HG03469 (cell line): ENCODE measurements around the gene OR6C68.
"Not testable (repeated sequence)": the region's sequence is repeated elsewhere in the genome, so short reads cannot be mapped to it uniquely, and the experiment has no call there.

Source experiments
- ATAC-seq: cut with Tn5 transposase; IDR thresholded peaks from one replicate; pipeline ENCODE4 v1.9.1; 2021; ENCODE audit warnings: mild to moderate bottlenecking, moderate library complexity, moderate number of reproducible peaks; ENCODE audit not compliant: unreplicated experiment

OR6C68 gene

DNA sequence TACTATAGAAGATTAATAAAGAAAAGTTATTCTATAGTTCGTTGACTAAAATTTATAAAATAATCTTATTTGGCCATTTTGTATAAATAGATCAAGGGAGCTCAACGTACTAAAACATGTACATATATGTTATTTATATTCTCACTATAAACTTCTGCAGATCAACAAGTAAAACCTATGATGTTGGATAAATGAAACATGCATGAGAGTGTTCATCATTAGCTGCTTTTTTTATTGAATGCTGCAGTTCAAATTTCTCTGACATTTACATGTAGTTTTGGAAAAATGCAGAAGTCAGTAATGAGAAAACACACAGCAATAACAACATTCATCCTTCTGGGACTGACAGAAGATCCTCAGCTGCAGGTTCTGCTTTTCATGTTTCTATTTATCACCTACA is at the start of gene OR6C68:
TSS of gene OR6C68 (plus strand) at position 301 of the 400 bp plus-strand sequence. CDS start at position 301, 0 bp downstream.
- ATAC-seq = no peak

DNA sequence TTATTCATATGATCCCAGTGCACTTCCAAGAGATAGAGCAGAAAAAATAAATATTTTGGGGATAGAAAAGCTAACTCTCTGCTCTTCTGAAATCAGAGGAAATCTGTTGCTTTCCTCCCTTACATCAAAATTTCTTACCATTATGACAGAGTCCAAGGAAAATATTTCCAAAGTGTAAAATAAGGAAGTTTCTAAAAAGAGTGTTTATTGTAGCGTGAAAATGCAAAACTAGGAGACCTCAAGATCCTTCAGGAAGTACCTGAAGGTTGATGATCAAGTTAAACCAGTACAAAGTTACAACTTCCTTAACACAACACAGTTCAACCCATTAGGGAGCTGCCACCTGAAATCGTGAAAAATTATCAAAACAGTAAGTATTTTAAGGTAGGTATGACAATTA is 48.4 kb upstream of the OR6C68 start, which contains the start of gene OR6C2:
TSS of gene OR6C2 (plus strand) at position 301 of the 400 bp plus-strand sequence. CDS start 8,138 bp downstream, outside the sequence.
- ATAC-seq = no peak

DNA sequence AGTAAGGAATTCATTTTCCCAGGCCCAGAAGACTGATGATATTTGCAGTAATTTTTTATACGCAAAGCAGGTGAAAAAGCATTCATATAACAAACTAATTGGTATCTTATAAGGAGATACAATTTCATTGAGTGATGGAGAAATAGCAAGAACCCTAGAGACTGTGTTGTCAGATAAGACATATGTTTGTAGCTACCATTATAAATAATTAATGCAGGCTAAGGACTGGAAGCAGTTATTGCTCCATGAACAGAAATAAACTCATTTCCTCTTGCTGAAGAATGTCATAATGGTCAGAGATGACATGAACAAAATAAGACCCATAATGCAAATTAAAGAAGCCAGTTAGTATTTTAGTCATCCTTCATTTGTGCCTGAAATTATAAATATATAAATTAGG is 46.8 kb upstream of the OR6C68 start:
- ATAC-seq = no peak

DNA sequence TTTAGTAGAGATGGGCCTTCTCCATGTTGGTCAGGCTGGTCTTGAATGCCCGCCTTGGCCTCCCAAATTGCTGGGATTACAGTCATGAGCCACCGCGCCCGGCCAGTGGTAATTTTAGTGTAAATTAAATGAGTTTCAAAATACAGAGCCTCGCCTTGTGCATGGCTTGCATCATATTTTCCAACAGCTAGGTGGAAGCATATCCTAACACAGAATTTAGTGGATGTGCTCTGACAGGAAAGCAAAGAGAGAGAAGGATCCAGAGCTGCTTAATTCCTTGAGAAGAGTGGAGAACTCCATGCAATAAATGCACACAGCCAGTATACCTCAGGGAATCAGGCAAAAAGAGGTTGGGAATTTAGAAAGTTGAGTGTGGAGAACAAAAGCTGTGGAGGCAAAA is 45.9 kb upstream of the OR6C68 start:
- no peak for ATAC-seq

DNA sequence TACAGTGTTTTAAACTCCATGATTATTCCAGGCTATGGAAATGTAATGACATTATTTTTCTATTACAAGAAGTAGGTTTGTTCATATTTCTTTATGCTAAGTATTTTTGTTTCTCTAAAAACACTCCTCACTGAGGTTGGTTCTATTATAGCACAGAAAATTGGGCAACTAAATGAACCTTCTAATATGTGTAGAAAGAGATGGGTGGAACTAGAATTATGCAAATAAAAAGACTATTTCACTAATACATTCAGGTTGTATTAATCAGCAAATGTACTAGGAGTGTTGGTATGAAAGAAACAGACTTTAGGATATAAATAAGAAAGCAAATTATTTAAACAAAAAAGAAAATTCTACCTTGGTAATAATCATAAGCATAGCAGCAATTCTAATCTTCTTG is 43.4 kb upstream of the OR6C68 start:
- no peak for ATAC-seq

DNA sequence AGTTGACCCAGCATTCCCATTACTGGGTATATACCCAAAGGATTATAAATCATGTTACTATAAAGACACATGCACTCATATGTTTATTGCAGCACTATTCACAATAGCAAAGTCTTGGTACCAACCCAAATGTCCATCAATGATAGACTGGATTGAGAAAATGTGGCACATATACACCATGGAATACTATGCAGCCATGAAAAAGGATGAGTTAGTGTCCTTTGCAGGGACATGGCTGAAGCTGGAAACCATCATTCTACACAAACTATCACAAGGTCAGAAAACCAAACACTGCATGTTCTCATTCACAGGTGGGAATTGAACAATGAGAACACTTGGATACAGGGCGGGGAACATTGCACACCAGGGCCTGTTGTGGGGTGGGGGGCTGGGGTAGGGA is 27.3 kb upstream of the OR6C68 start:
- ATAC-seq = not testable (repeated sequence)

DNA sequence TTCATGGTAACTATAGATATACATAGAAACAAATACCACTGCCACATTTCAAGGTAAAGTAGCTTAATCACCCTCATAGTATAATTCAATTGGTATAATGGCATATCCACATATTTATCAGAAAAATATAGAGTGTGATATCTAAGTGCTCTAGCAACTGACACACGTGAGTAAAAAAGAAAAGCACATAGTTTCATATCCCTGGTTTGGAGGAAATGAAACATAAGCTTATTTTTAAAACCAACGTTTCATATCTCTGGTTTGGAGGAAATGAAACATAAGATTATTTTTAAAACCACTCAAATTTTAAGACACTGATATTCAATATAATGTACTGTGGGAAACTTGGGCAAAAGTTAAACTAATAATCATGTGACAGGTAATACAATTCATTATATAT is 24.3 kb upstream of the OR6C68 start:
- no peak for ATAC-seq

DNA sequence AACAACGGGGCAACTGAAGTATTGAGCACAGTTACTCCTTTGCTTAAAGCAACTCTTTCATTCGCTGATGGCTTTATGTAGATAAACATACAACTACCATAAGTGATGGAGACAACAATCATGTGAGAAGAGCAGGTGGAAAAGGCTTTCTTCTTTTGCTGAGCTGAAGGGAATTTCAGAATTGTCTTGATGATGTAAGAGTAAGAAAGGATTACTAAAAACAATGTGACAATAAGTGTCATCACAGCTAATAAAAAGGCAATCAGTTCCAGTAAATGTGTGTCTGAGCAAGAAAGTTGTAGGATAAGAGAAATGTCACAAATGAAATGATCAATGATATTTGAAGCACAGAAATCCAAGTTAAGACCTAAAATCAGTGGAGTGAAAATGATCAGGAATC is 22.9 kb upstream of the OR6C68 start:
- ATAC-seq = no peak

DNA sequence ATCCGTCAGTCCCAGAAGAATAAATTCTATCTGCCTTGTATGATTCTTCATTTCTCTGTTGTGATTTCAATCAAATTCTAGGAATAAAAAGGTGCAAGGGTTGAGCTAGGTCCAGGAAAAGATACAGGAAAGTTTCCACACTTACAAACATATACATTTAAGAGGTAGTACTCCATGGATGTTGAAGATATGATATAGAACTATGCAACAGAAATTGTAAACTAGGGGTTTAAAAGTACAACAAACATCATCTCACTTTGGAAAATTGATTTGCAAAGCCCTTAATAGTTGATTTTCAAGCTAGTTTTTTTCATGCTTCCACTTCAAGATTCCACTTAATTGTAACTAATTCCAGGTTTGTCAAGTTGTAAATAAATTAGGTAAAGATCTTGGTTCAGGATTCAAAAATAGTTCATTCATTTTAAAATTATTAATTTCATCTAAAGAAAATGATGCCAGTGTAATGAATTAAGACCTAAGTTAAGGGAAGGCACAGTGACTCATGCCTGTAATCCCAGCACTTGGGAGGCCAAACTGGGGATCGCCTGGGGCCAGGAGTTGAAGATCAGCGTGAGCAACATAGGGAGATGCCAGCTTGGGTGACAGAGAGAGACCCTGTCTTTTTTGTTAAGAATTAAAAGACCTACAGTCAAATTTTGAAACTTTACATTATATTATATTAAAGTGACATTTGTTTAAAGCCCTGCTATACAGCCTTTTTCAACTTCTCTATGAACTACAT is 21.9 kb upstream of the OR6C68 start, which contains the start of gene OR6C70:
TSS of gene OR6C70 (minus strand) at position 51 of the 742 bp plus-strand sequence. CDS start at position 51, 0 bp downstream.
- ATAC-seq = no peak

DNA sequence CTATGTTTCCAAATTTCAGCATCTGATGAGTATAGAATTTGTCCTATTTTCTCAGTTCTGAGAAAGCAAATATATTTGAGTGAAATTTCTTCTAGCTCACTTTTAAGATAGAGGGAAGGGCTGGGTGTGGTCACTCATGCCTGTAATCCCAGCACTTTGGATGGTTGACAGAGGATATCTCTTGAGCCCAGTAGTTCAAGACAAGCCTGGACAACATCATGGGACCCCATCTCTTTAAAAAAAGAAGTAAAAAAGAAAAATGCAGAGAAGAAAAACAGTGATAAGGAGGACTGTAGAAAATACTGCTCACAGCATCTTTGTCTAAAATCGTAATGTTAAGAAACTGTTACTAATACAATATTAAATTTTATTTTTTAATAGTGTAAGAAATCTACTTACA is 19.9 kb upstream of the OR6C68 start:
- no peak for ATAC-seq

DNA sequence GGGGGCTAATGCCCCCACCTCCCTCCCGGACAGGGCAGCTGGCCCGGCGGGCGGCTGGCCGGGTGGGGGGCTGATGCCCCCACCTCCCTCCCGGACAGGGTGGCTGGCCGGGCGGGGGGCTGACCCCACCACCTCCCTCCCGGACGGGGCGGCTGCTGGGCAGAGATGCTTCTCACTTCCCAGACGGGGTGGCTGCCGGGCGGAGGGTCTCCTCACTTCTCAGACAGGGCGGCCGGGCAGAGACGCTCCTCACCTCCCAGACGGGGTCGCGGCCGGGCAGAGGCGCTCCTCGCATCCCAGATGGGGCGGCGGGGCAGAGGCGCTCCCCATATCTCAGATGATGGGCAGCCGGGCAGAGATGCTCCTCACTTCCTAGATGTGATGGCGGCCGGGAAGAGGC is 13.0 kb upstream of the OR6C68 start:
- not testable (repeated sequence) for ATAC-seq

DNA sequence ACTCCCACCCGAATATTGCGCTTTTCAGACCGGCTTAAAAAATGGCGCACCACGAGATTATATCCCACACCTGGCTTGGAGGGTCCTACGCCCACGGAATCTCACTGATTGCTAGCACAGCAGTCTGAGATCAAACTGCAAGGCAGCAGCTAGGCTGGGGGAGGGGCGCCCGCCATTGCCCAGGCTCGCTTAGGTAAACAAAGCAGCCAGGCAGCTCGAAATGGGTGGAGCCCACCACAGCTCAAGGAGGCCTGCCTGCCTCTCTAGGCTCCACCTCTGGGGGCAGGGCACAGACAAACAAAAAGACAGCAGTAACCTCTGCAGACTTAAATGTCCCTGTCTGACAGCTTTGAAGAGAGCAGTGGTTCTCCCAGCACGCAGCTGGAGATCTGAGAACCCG is 7.9 kb upstream of the OR6C68 start:
- not testable (repeated sequence) for ATAC-seq

DNA sequence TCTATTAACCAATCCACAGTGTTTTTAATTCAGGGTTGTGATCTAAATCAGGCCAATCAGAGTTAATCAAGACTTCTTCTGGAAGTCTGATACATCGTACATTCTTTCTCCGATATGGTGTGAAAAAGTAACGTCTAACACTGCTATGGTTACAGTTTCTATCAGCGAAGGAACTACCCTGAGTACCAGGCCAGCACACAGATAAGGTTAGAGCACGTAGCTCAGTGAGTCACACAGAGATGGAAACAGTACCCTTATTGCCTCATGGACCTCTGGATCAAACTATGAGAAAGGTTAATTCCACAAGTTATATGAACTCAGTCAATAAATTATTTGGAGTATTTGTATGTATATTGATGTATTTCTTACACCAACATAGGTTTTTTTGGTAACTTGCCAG is 3.3 kb downstream of the OR6C68 start:
- no peak for ATAC-seq

DNA sequence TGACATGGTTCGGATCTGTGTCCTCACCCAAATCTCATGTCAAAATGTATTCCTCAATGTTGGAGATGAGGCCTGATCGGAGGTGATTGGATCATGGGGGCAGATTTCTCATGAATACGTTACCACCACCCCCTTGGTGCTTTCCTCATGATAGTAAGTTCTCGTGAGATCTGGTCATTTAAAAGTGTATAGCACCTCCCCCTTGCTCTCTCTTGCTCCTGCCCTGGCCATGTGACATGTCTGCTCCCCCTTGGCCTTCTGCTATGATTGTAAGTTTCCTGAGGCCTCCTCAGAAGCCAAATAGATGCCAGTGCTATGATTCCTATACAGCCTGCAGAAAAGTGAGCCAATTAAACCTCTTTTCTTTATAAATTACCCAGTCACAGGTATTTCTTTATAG is 7.1 kb downstream of the OR6C68 start:
- no peak for ATAC-seq

DNA sequence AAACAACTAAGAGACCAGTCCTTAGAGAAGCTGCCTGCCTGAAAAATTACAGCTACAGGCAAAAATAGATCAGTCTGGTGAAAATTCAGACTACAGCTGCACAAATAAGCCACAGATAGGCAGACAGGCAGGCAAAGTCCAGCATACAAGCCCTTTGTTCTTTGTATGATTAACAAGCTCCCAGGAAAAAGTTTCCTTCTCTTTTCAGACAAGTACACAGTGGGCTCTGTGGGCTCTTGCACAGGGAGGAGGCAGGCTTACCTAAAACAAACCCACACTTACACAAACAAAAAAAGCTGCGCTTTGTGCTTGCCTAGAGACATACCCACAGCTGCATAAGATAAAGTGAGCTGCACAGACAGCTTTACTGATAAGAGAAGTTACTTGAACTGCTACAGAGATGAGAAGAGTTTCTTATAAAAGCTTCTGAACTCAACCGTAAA is 7.7 kb downstream of the OR6C68 start:
- ATAC-seq = no peak

DNA sequence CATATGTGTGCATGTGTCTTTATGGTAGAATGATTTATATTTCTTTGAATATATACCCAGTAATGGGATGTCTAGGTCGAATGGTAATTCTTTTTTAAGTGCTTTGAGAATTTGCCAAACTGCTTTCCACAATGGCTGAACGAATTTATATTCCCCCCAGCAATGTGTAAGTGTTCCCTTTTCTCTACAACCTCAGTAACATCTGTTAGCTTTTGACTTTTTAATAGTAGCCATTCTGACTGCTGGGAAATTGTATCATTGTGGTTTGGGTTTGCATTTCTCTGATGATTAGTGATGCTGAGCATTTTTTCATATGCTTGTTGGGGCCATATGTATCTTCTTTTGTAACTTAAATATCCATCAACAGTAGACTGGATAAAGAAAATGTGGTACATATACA is 9.4 kb downstream of the OR6C68 start:
- ATAC-seq = no peak

DNA sequence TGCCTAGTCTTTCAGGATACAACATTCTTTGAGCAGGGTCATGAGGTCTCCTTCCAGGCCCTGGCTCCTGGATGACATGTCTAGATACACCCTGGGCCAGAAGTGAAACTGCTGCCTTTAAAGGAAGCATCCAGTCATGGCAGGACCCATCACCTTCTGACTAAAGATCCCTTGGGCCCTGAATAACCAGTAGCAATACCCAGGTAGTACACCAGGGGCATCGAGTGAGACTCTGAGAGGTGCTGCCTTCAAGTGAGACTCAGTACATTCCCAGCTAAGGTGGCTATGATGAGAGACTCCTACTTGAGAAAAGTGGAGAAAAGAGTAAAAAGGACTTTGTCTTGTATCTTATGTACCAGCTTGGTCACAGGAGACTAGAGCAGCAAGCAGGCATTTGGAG is 23.5 kb downstream of the OR6C68 start:
- no peak for ATAC-seq

DNA sequence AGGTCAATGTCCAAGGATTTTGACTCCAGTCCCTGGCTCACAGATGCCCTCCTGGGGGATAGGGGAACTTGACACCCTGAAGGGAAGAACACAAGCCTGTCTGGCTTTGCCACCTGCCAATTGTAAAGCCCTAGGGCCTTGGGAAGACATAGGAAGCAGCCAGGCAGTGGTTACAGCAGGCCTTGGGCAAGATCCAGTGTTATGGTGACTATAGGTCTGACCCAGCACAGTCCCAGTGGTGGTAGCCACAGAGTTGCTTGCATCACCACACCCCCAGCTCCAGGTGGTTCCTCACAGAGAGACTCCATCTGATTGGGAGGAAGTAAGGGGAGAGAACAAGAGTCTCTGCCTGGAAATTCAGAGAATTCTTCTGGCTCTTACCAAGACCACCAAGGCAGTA is 24.2 kb downstream of the OR6C68 start:
- no peak for ATAC-seq
